GM23338 (cell line): Measurements from ENCODE around the gene ATG2B. TPM values are rescaled to one million over a fixed set of nuclear protein-coding genes. Genes with fewer than 3 reads are reported as not detected.
A peak's percentile ranks its signal among the peaks of the same experiment; 100 is the strongest.

Experiments
- ATAC-seq: fragments of 200-7000 bp; cut with Tn5 transposase; 3 replicates; pipeline ENCODE4 v1.9.1; 2020
- DNase-seq: peaks from one replicate; pipeline ENCODE4 v3.0.0-alpha.2; 2015; ENCODE audit warnings: low spot score
- H2AFZ ChIP-seq: fragments of 200-600 bp; sonication (generic); 2 replicates; pipeline ENCODE4 v1.8.0; 2016; ENCODE audit warnings: antibody characterized with exemption, mild to moderate bottlenecking, moderate library complexity
- H3F3A ChIP-seq: fragments of 200-600 bp; sonication (generic); replicated peaks from 2 replicates; pipeline ENCODE4 v1.8.0; 2017; ENCODE audit warnings: antibody characterized with exemption, mixed run types, low read depth
- H3K27ac ChIP-seq: fragments of 200-600 bp; sonication (generic); 2 replicates; pipeline ENCODE4 v1.6.1; 2016; ENCODE audit warnings: low read depth
- H3K27me3 ChIP-seq: fragments of 200-600 bp; sonication (generic); 2 replicates; pipeline ENCODE4 v1.8.0; 2016; ENCODE audit warnings: mild to moderate bottlenecking, mixed run types, moderate library complexity; ENCODE audit not compliant: insufficient read depth
- H3K36me3 ChIP-seq: fragments of 200-600 bp; sonication (generic); 2 replicates; pipeline ENCODE4 v1.8.0; 2016; ENCODE audit warnings: mild to moderate bottlenecking; ENCODE audit not compliant: insufficient read depth
- H3K4me1 ChIP-seq: fragments of 200-600 bp; sonication (generic); 2 replicates; pipeline ENCODE4 v1.8.0; 2016; ENCODE audit warnings: mild to moderate bottlenecking, moderate library complexity; ENCODE audit not compliant: insufficient read depth
- H3K4me2 ChIP-seq: fragments of 200-600 bp; sonication (generic); 2 replicates; pipeline ENCODE4 v1.7.1; 2017; ENCODE audit warnings: mixed run types
- H3K4me3 ChIP-seq: fragments of 200-600 bp; sonication (generic); 2 replicates; pipeline ENCODE4 v1.6.1; 2016; ENCODE audit warnings: mixed run types
- H3K79me2 ChIP-seq: fragments of 200-600 bp; sonication (generic); replicated peaks from 2 replicates; pipeline ENCODE4 v1.8.0; 2017; ENCODE audit warnings: mild to moderate bottlenecking; ENCODE audit not compliant: insufficient read depth
- H3K9me2 ChIP-seq: fragments of 200-600 bp; sonication (generic); 2 replicates; pipeline ENCODE4 v1.8.0; 2017; ENCODE audit not compliant: insufficient read depth
- H4K20me1 ChIP-seq: fragments of 200-600 bp; sonication (generic); replicated peaks from 2 replicates; pipeline ENCODE4 v1.8.0; 2017; ENCODE audit warnings: mild to moderate bottlenecking; ENCODE audit not compliant: insufficient read depth
- H3K27ac Mint-ChIP-seq: 2 replicates; pipeline ENCODE4 v1.8.0; 2020; ENCODE audit warnings: inconsistent platforms, mild to moderate bottlenecking, moderate library complexity, mixed read lengths
- H3K27me3 Mint-ChIP-seq: 3 replicates; pipeline ENCODE4 v1.8.0; 2022; ENCODE audit warnings: low read depth, mild to moderate bottlenecking, moderate library complexity, mixed read lengths, inconsistent platforms; ENCODE audit not compliant: insufficient read depth, poor library complexity
- H3K36me3 Mint-ChIP-seq: 3 replicates; pipeline ENCODE4 v1.8.0; 2021; ENCODE audit warnings: low read depth, mild to moderate bottlenecking, inconsistent platforms, moderate library complexity, mixed read lengths
- H3K4me1 Mint-ChIP-seq: 3 replicates; pipeline ENCODE4 v1.8.0; 2020; ENCODE audit warnings: mild to moderate bottlenecking, inconsistent platforms, mixed read lengths
- H3K4me3 Mint-ChIP-seq: 3 replicates; pipeline ENCODE4 v1.8.0; 2021; ENCODE audit warnings: moderate library complexity, mild to moderate bottlenecking, inconsistent platforms, mixed read lengths
- H3K9me3 Mint-ChIP-seq: 3 replicates; pipeline ENCODE4 v1.8.0; 2020; ENCODE audit warnings: moderate library complexity, mild to moderate bottlenecking, inconsistent platforms, mixed read lengths
- CREB1 ChIP-seq: fragments of 250-450 bp; sonication (Bioruptor Pico); IDR thresholded peaks from 2 replicates; pipeline ENCODE4 v1.5.0; 2020; ENCODE audit warnings: low read depth, mild to moderate bottlenecking, moderate library complexity
- EZH2 ChIP-seq: fragments of 200-600 bp; sonication (generic); IDR thresholded peaks from one replicate; pipeline ENCODE4 v1.8.0; 2017; ENCODE audit warnings: antibody characterized with exemption, mild to moderate bottlenecking, low read depth; ENCODE audit not compliant: unreplicated experiment
- EZH2phosphoT487 ChIP-seq: fragments of 200-600 bp; sonication (generic); IDR thresholded peaks from one replicate; pipeline ENCODE4 v1.8.1; 2018; ENCODE audit warnings: antibody characterized with exemption; ENCODE audit not compliant: unreplicated experiment
- JUNB ChIP-seq: IDR thresholded peaks from one replicate; pipeline ENCODE4 v1.6.1; 2016; ENCODE audit warnings: antibody characterized with exemption; ENCODE audit not compliant: unreplicated experiment
- NANOG ChIP-seq: IDR thresholded peaks from 2 replicates; pipeline ENCODE4 v1.6.1; 2016; ENCODE audit warnings: antibody characterized with exemption, borderline replicate concordance
- ZNF331 ChIP-seq: fragments of 250-450 bp; sonication (Bioruptor Pico); IDR thresholded peaks from 2 replicates; pipeline ENCODE4 v1.5.0; 2020; ENCODE audit warnings: low read depth, mild to moderate bottlenecking, moderate library complexity
- polyA plus RNA-seq: library from polyadenylated mRNA; unstranded; fragments of >200 nt; fragmentation: Nextera tagmentation; extraction: Ambion mirVana; gene quantifications from 2 replicates; pipeline ENCODE4 v1.2.1, GENCODE V29; 2016
- total RNA-seq: library from RNA; depleted of rRNA; stranded (reverse); fragments of >200 nt; shearing (Covaris generic); gene quantifications from 2 replicates; pipeline ENCODE4 v1.2.3, GENCODE V29; 2014
- TF ChIP-seq, protein P1 (sequence below): IDR thresholded peaks from 2 replicates; pipeline ENCODE4 v1.6.1; 2016; ENCODE audit warnings: antibody characterized with exemption
- TF ChIP-seq, protein P2 (sequence below), 2 experiments: fragments of 200-600 bp in 1 of 2; sonication (generic) in 1 of 2; conservative IDR thresholded peaks; 2 replicates each; pipeline versions ENCODE4 v1.5.1 to v1.6.1; 2016 to 2017; ENCODE audit warnings: antibody characterized with exemption in 2 of 2, low read depth in 2 of 2, mild to moderate bottlenecking in 2 of 2, moderate library complexity in 1 of 2
- TF ChIP-seq, protein P3 (sequence below): IDR thresholded peaks from one replicate; pipeline ENCODE4 v1.6.1; 2018; ENCODE audit warnings: antibody characterized with exemption; ENCODE audit not compliant: unreplicated experiment

The ATG2B gene
- total and polyA plus RNA-seq, 2 experiments from 2014 or later, result 3.8 to 15.4 TPM

DNA sequence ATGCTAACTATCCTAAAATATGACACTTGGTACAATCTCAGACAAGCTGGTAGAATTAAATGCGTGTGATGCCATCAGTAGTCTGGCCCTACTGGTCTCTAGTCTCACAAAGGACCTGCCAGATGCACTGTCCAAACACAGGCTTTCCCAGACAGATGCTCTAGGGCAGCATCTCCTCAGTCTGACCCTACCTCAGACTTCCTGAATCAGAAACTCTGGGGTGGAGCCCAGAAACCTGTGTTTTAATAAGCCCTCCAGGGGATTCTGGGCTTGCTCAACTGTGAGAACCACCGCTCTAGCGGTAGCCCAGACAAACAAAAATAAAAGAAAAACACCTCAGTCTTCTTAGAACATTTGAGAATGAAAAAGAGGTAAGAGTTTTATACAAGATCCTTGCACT lies 59.2 kb downstream of the ATG2B start (continued):
- TF ChIP-seq, protein P1, sequence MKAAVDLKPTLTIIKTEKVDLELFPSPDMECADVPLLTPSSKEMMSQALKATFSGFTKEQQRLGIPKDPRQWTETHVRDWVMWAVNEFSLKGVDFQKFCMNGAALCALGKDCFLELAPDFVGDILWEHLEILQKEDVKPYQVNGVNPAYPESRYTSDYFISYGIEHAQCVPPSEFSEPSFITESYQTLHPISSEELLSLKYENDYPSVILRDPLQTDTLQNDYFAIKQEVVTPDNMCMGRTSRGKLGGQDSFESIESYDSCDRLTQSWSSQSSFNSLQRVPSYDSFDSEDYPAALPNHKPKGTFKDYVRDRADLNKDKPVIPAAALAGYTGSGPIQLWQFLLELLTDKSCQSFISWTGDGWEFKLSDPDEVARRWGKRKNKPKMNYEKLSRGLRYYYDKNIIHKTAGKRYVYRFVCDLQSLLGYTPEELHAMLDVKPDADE, result no peak
- TF ChIP-seq EZH2 (no peak), ZNF331 (CRISPR knock-in tag) (no peak), NANOG (no peak), JUNB (no peak), EZH2phosphoT487 (no peak), CREB1 (CRISPR knock-in tag) (no peak)
- TF ChIP-seq, protein P2, sequence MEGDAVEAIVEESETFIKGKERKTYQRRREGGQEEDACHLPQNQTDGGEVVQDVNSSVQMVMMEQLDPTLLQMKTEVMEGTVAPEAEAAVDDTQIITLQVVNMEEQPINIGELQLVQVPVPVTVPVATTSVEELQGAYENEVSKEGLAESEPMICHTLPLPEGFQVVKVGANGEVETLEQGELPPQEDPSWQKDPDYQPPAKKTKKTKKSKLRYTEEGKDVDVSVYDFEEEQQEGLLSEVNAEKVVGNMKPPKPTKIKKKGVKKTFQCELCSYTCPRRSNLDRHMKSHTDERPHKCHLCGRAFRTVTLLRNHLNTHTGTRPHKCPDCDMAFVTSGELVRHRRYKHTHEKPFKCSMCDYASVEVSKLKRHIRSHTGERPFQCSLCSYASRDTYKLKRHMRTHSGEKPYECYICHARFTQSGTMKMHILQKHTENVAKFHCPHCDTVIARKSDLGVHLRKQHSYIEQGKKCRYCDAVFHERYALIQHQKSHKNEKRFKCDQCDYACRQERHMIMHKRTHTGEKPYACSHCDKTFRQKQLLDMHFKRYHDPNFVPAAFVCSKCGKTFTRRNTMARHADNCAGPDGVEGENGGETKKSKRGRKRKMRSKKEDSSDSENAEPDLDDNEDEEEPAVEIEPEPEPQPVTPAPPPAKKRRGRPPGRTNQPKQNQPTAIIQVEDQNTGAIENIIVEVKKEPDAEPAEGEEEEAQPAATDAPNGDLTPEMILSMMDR (conservative IDR thresholded peaks at IDR 0.05; ENCODE audit: low read depth in 2 of 2), result no peak
- TF ChIP-seq, protein P3, sequence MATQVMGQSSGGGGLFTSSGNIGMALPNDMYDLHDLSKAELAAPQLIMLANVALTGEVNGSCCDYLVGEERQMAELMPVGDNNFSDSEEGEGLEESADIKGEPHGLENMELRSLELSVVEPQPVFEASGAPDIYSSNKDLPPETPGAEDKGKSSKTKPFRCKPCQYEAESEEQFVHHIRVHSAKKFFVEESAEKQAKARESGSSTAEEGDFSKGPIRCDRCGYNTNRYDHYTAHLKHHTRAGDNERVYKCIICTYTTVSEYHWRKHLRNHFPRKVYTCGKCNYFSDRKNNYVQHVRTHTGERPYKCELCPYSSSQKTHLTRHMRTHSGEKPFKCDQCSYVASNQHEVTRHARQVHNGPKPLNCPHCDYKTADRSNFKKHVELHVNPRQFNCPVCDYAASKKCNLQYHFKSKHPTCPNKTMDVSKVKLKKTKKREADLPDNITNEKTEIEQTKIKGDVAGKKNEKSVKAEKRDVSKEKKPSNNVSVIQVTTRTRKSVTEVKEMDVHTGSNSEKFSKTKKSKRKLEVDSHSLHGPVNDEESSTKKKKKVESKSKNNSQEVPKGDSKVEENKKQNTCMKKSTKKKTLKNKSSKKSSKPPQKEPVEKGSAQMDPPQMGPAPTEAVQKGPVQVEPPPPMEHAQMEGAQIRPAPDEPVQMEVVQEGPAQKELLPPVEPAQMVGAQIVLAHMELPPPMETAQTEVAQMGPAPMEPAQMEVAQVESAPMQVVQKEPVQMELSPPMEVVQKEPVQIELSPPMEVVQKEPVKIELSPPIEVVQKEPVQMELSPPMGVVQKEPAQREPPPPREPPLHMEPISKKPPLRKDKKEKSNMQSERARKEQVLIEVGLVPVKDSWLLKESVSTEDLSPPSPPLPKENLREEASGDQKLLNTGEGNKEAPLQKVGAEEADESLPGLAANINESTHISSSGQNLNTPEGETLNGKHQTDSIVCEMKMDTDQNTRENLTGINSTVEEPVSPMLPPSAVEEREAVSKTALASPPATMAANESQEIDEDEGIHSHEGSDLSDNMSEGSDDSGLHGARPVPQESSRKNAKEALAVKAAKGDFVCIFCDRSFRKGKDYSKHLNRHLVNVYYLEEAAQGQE, result no peak

DNA sequence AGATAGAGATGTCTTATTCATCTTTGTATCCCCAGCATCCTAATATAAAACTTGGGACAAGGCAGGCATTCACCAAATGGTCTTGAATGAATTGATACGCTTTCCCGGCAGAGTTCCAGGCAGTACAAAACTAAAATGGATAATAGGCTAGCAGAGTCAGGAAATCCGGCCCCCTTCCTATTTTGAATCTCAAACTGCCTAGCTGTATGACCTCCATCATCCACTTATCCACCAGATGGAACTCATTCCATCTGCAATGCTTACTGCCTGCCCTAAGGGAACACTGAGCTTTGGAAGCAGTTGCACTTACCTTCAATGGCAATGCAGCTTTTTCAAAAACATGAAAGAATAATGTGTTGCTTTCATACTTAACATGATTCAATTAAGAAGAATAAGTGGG lies 63.7 kb downstream of the ATG2B start:
- DNase-seq, result no peak
- TF ChIP-seq EZH2, result no peak
- TF ChIP-seq, protein P2 (conservative IDR thresholded peaks at IDR 0.05; ENCODE audit: low read depth in 2 of 2), result peak in 1 of 2 experiments; percentile 6; a peak in 1 of 4 replicates
- Histone ChIP-seq H3K27me3 (no peaks in the 10 kb centered on the region), H3K4me3 (no peak overlapping the region), H4K20me1 (no peaks in the 10 kb centered on the region), H3K27ac (no peak overlapping the region), H2AFZ (no peak overlapping the region), H3K9me2 (no peaks in the 10 kb centered on the region), H3K4me2 (no peak overlapping the region), H3F3A (no peaks in the 10 kb centered on the region), H3K79me2 (no peaks in the 10 kb centered on the region), H3K4me1 (no peaks in the 10 kb centered on the region), H3K36me3 (no peaks in the 10 kb centered on the region)
- Mint-ChIP-seq H3K27ac (no peak overlapping the region), H3K4me3 (no peak overlapping the region), H3K27me3 (no peaks in the 10 kb centered on the region), H3K4me1 (peaks cover 5% of the 10 kb centered on the region; the same call in 2 of the 3 replicates), H3K9me3 (no peaks in the 10 kb centered on the region), H3K36me3 (no peaks in the 10 kb centered on the region)
- no peak for ATAC-seq
